K562 treated with DMSO at 1 percent for 48 hours (cell line): ENCODE results near the gene APBB1IP. TPM values are rescaled to one million over a fixed set of nuclear protein-coding genes. Genes with fewer than 3 reads are reported as not detected.

Experiments
- total RNA-seq: library from RNA; unstranded; fragments of 300-600 nt; gene quantifications from 2 replicates; pipeline ENCODE4 v1.2.3, GENCODE V29; 2022; ENCODE audit warnings: low replicate concordance; ENCODE audit errors: extremely low read depth

APBB1IP gene
- total RNA-seq = not detected in 2 replicates

GRCh38 chr10:26437637-26438461 lies at the start of gene APBB1IP:
APBB1IP (plus strand) TSS chr10:26438341; CDS start chr10:26492327, 53,986 bp downstream.

Other genes with a start within 250 kb of the APBB1IP start
- gene GAD2, start 221.6 kb upstream of the APBB1IP start, total RNA-seq = not detected in 2 replicates